Naive thymus-derived CD8-positive, alpha-beta T cell (primary cell): ENCODE data around the gene FAM162A. TPM values are rescaled to one million over a fixed set of nuclear protein-coding genes. Genes with fewer than 3 reads are reported as not detected.

Source experiments
- ATAC-seq, 2 donors: fragments of 150-1000 bp; cut with Tn5 transposase in 1 of 2; sonication (Bioruptor Pico), chemical (Tn5 transposase) in 1 of 2; 1 replicate in 1 of 2; 2 replicates in 1 of 2; pipeline ENCODE4 v1.10.0; 2021; ENCODE audit warnings: mild to moderate bottlenecking in 2 of 2, moderate library complexity in 2 of 2
- POLR2A ChIA-PET: fragments of 350-600 bp; sonication (Branson Sonifier 250); formaldehyde crosslinking; loops from one replicate; lab custom pipeline; 2021; ENCODE audit warnings: antibody characterized with exemption; lab: Charles Lee
- DNase-seq, 10 donors: peaks; one replicate each; pipeline versions ENCODE4 v3.0.0 to v3.0.0-alpha.2; 2020 to 2022
- H3K27ac Mint-ChIP-seq, 10 donors: one replicate each; pipeline ENCODE4 v1.8.0; 2020 to 2022; ENCODE audit warnings: mild to moderate bottlenecking in 10 of 10, mixed read lengths in 10 of 10, moderate library complexity in 4 of 10, inconsistent platforms in 1 of 10
- H3K27me3 Mint-ChIP-seq, 5 donors: one replicate each; pipeline ENCODE4 v1.8.0; 2021 to 2022; ENCODE audit warnings: mixed read lengths in 5 of 5
- H3K36me3 Mint-ChIP-seq, 3 donors: one replicate each; pipeline ENCODE4 v1.8.0; 2020 to 2022; ENCODE audit warnings: mixed read lengths in 3 of 3, mild to moderate bottlenecking in 2 of 3, inconsistent platforms in 1 of 3
- H3K4me1 Mint-ChIP-seq, 4 donors: one replicate each; pipeline ENCODE4 v1.8.0; 2021 to 2022; ENCODE audit warnings: mixed read lengths in 4 of 4
- H3K4me3 Mint-ChIP-seq, 10 donors: one replicate each; pipeline ENCODE4 v1.8.0; 2020 to 2022; ENCODE audit warnings: mild to moderate bottlenecking in 10 of 10, mixed read lengths in 10 of 10, moderate library complexity in 6 of 10, inconsistent platforms in 1 of 10
- H3K9me3 Mint-ChIP-seq, 9 donors: one replicate each; pipeline ENCODE4 v1.8.0; 2020 to 2022; ENCODE audit warnings: mixed read lengths in 9 of 9, mild to moderate bottlenecking in 3 of 9, inconsistent platforms in 1 of 9, moderate library complexity in 1 of 9
- polyA plus RNA-seq, 3 donors: library from polyadenylated mRNA; unstranded; fragments of 300-500 nt; fragmentation: Illumina TruSeq; gene quantifications; one replicate each; pipeline ENCODE4 v1.2.3, GENCODE V29; 2021
- total RNA-seq, 8 experiments: library from RNA in 2 of 8; stranded (reverse) in 2 of 8; gene quantifications; one replicate each; pipeline ENCODE4 v1.2.3 and lab custom pipeline; 2021 to 2026

Gene FAM162A
- total RNA-seq: 10 to 100 TPM; 31.3 to 35.8 TPM
- polyA plus RNA-seq: 100 to 1,000 TPM; 114 to 132 (median 131) TPM
- 30.3 to 62.1 (median 42.4) reads per million in 6 experiments for total RNA-seq (lab: John Stamatoyannopoulos, UW)

GRCh38 chr3:122383771-122384697, at the start of gene FAM162A:
TSS of gene FAM162A (plus strand) at chr3:122384182. CDS start at chr3:122384266, 84 bp downstream.
- no peaks in the 10 kb centered on the region for H3K9me3 Mint-ChIP-seq
- POLR2A ChIA-PET: interaction anchor here (0.6 to 3.9 kb wide), 16 partner anchors 9 to 1573 kb away, joined by 3 to 71 read pairs (median 6); partner anchors contain the start of genes DTX3L, EAF2, HCLS1 and HSPBAP1
- peaks cover 25 to 58% (median 47%) of the 10 kb centered on the region in 4 donors for H3K4me1 Mint-ChIP-seq
- peak within 1 kb of the TSS; percentile 90 to 97 (median 94) for H3K4me3 Mint-ChIP-seq
- H3K36me3 Mint-ChIP-seq: peaks cover 0 to 20% (median 0%) of the 10 kb centered on the region in 3 donors
- ATAC-seq (peak; percentile 94 to 95), DNase-seq (peak; percentile 88 to 95 (median 92))
- H3K27ac Mint-ChIP-seq: peak within 1 kb of the TSS; percentile 89 to 98 (median 96)
- no peaks in the 10 kb centered on the region for H3K27me3 Mint-ChIP-seq

- no peak for ATAC-seq
- Mint-ChIP-seq H3K4me3 (no peak overlapping the region), H3K36me3 (no peaks in the 10 kb centered on the region), H3K27me3 (peaks cover 0 to 3% (median 1%) of the 10 kb centered on the region in 5 donors), H3K27ac (peak overlapping the region in 1 of 10 donors; percentile 21), H3K9me3 (peaks cover 0 to 6% (median 0%) of the 10 kb centered on the region in 9 donors), H3K4me1 (no peaks in the 10 kb centered on the region)
- no peak for DNase-seq
- POLR2A ChIA-PET: no interaction called here
Observed at GRCh38 chr3:122342803-122343202, 41.2 kb upstream of the FAM162A start.

GRCh38 chr3:122343654-122344053, 40.3 kb upstream of the FAM162A start:
- no peak overlapping the region for H3K4me3 Mint-ChIP-seq
- H3K27me3 Mint-ChIP-seq: peaks cover 0 to 7% (median 1%) of the 10 kb centered on the region in 5 donors
- no peaks in the 10 kb centered on the region for H3K36me3 Mint-ChIP-seq
- H3K4me1 Mint-ChIP-seq: no peaks in the 10 kb centered on the region
- POLR2A ChIA-PET: no interaction called here
- ATAC-seq (no peak), DNase-seq (no peak)
- H3K9me3 Mint-ChIP-seq: peaks cover 0 to 6% (median 0%) of the 10 kb centered on the region in 9 donors
- no peak overlapping the region for H3K27ac Mint-ChIP-seq

- Mint-ChIP-seq H3K9me3 (peaks cover 0 to 4% (median 0%) of the 10 kb centered on the region in 9 donors), H3K4me3 (no peak overlapping the region), H3K4me1 (no peaks in the 10 kb centered on the region), H3K27me3 (peaks cover 0 to 7% (median 0%) of the 10 kb centered on the region in 5 donors), H3K36me3 (no peaks in the 10 kb centered on the region), H3K27ac (no peak overlapping the region)
- POLR2A ChIA-PET: no interaction called here
- ATAC-seq (no peak), DNase-seq (no peak)
Observed at GRCh38 chr3:122349171-122349570, 34.8 kb upstream of the FAM162A start.

- Mint-ChIP-seq H3K27me3 (peaks cover 0 to 7% (median 0%) of the 10 kb centered on the region in 5 donors), H3K9me3 (peaks cover 0 to 4% (median 0%) of the 10 kb centered on the region in 9 donors), H3K4me1 (peaks cover 0 to 5% (median under 1%) of the 10 kb centered on the region in 4 donors), H3K36me3 (no peaks in the 10 kb centered on the region), H3K4me3 (no peak overlapping the region), H3K27ac (peak overlapping the region in 1 of 10 donors; percentile 15)
- ATAC-seq (no peak), DNase-seq (no peak)
- POLR2A ChIA-PET: interaction anchor here (0.6 kb wide), 1 partner anchor 130 kb away, joined by 3 read pairs; no protein-coding TSS in a partner anchor
Observed at GRCh38 chr3:122350814-122351418, 33.1 kb upstream of the FAM162A start.

GRCh38 chr3:122351612-122352011, 32.4 kb upstream of the FAM162A start:
- H3K4me3 Mint-ChIP-seq: no peak overlapping the region
- ATAC-seq (no peak), DNase-seq (no peak)
- peaks cover 0 to 6% (median under 1%) of the 10 kb centered on the region in 4 donors for H3K4me1 Mint-ChIP-seq
- POLR2A ChIA-PET: no interaction called here
- H3K9me3 Mint-ChIP-seq: peaks cover 0 to 4% (median 0%) of the 10 kb centered on the region in 9 donors
- H3K27me3 Mint-ChIP-seq: peaks cover 0 to 7% (median 0%) of the 10 kb centered on the region in 5 donors
- H3K36me3 Mint-ChIP-seq: no peaks in the 10 kb centered on the region
- no peak overlapping the region for H3K27ac Mint-ChIP-seq

GRCh38 chr3:122353215-122353614, 30.8 kb upstream of the FAM162A start:
- H3K4me3 Mint-ChIP-seq: no peak overlapping the region
- no peaks in the 10 kb centered on the region for H3K9me3 Mint-ChIP-seq
- ATAC-seq: no peak
- no peaks in the 10 kb centered on the region for H3K27me3 Mint-ChIP-seq
- POLR2A ChIA-PET: no interaction called here
- peaks cover 0 to under 1% (median 0%) of the 10 kb centered on the region in 3 donors for H3K36me3 Mint-ChIP-seq
- peaks cover 0 to 6% (median under 1%) of the 10 kb centered on the region in 4 donors for H3K4me1 Mint-ChIP-seq
- no peak for DNase-seq
- H3K27ac Mint-ChIP-seq: no peak overlapping the region

GRCh38 chr3:122353893-122354401, 30.0 kb upstream of the FAM162A start:
- peaks cover 0 to 8% (median 0%) of the 10 kb centered on the region in 3 donors for H3K36me3 Mint-ChIP-seq
- H3K4me3 Mint-ChIP-seq: no peak overlapping the region
- POLR2A ChIA-PET: no interaction called here
- H3K27me3 Mint-ChIP-seq: no peaks in the 10 kb centered on the region
- H3K27ac Mint-ChIP-seq: no peak overlapping the region
- ATAC-seq: no peak
- no peaks in the 10 kb centered on the region for H3K9me3 Mint-ChIP-seq
- H3K4me1 Mint-ChIP-seq: peaks cover 0 to 6% (median under 1%) of the 10 kb centered on the region in 4 donors
- no peak for DNase-seq

GRCh38 chr3:122355612-122356011, 28.4 kb upstream of the FAM162A start:
- Mint-ChIP-seq H3K4me1 (peaks cover 0 to 6% (median under 1%) of the 10 kb centered on the region in 4 donors), H3K9me3 (no peaks in the 10 kb centered on the region), H3K4me3 (no peak overlapping the region), H3K27ac (peak overlapping the region in 4 of 10 donors; percentile 0 to 68 (median 40)), H3K36me3 (peaks cover 0 to 14% (median 0%) of the 10 kb centered on the region in 3 donors), H3K27me3 (no peaks in the 10 kb centered on the region)
- ATAC-seq: no peak
- POLR2A ChIA-PET: no interaction called here
- DNase-seq: no peak

- H3K9me3 Mint-ChIP-seq: no peaks in the 10 kb centered on the region
- DNase-seq (peak in 6 of 10 donors; percentile 3 to 36 (median 18)), ATAC-seq (no peak)
- POLR2A ChIA-PET: no interaction called here
- H3K27me3 Mint-ChIP-seq: no peaks in the 10 kb centered on the region
- H3K27ac Mint-ChIP-seq: peak overlapping the region in 4 of 10 donors; percentile 14 to 63 (median 44)
- no peak overlapping the region for H3K4me3 Mint-ChIP-seq
- peaks cover 0 to 17% (median 0%) of the 10 kb centered on the region in 3 donors for H3K36me3 Mint-ChIP-seq
- peaks cover 0 to 6% (median under 1%) of the 10 kb centered on the region in 4 donors for H3K4me1 Mint-ChIP-seq
Observed at GRCh38 chr3:122356402-122356801, 27.6 kb upstream of the FAM162A start.

- DNase-seq: no peak
- Mint-ChIP-seq H3K27ac (peak overlapping the region in 6 of 10 donors; percentile 3 to 63 (median 36)), H3K4me3 (no peak overlapping the region), H3K9me3 (no peaks in the 10 kb centered on the region), H3K4me1 (peaks cover 0 to 6% (median under 1%) of the 10 kb centered on the region in 4 donors), H3K36me3 (peaks cover 0 to 27% (median 3%) of the 10 kb centered on the region in 3 donors), H3K27me3 (no peaks in the 10 kb centered on the region)
- ATAC-seq: no peak
- POLR2A ChIA-PET: no interaction called here
Observed at GRCh38 chr3:122357828-122358702, 25.9 kb upstream of the FAM162A start.
